Activated naive CD4-positive, alpha-beta T cell treated with anti-CD3 and anti-CD28 coated beads, Interleukin-2, amount 50 U/mL, for 72 hours (primary cell): ENCODE data around the gene DYNC1LI1. TPM values are rescaled to one million over a fixed set of nuclear protein-coding genes. Genes with fewer than 3 reads are reported as not detected.

Experiments used
- ATAC-seq, 2 donors: fragments of 150-1000 bp; cut with Tn5 transposase; 2 replicates each; pipeline ENCODE4 v1.10.0; 2021; ENCODE audit warnings: mild to moderate bottlenecking in 2 of 2, moderate library complexity in 2 of 2
- DNase-seq, 2 donors: peaks; one replicate each; pipeline ENCODE4 v3.0.0; 2021 to 2022; ENCODE audit warnings: low spot score in 2 of 2
- H3K27ac Mint-ChIP-seq, 2 donors: one replicate each; pipeline ENCODE4 v1.8.0; 2022; ENCODE audit warnings: mild to moderate bottlenecking in 2 of 2, mixed read lengths in 2 of 2
- H3K36me3 Mint-ChIP-seq, 2 donors: one replicate each; pipeline ENCODE4 v1.8.0; 2022; ENCODE audit warnings: mixed read lengths in 2 of 2
- H3K9me3 Mint-ChIP-seq, 2 donors: one replicate each; pipeline ENCODE4 v1.8.0; 2022; ENCODE audit warnings: mixed read lengths in 2 of 2
- total RNA-seq, 2 donors: library from RNA; stranded (reverse); gene quantifications; one replicate each; pipeline ENCODE4 v1.2.3, GENCODE V29; 2022

The DYNC1LI1 gene
- total RNA-seq, 2 donors from 2014 or later: 27.8 to 36.3 TPM

DNA sequence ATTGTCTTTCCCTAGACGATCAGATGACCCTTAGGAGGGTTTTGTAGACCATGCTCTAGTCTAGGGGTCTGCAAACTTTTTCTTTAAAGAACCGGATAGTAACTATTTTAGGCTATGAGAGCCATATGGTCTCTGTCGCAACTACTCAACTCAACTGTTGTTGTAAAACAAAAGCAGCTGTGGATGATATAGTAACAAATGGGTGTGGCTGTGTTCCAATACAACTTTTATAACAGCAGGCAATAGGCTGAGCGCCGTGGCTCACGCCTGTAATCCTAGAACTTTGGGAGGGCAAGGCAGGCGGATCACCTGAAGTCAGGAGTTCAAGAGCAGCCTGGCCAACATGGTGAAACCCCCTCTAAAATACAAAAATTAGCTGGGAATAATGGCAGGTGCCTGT lies 61.9 kb downstream of the DYNC1LI1 start:
- ATAC-seq (no peak), DNase-seq (no peak)
- Mint-ChIP-seq H3K27ac (no peak overlapping the region), H3K36me3 (no peaks in the 10 kb centered on the region), H3K9me3 (no peaks in the 10 kb centered on the region)

DNA sequence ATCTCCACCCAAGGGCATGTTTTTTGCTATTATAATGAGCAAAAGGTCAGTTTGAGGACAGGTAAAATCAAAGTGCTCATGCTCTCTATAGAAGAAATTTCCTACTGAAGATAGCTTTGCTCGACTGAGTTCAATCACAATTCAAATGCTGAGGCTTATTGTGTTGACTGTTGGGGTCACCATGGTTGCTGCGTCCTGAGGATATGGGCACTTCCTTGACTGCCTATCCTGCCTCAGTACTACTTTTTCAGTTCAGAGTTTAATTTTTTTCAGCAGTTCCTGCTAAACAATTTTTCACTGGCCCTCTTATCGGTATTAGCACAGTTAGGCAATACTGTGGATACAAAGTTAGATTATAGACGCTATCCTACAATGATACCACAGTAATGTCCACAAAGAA lies 64.2 kb downstream of the DYNC1LI1 start:
- H3K36me3 Mint-ChIP-seq: peaks cover 0 to 14% of the 10 kb centered on the region in 2 donors
- no peaks in the 10 kb centered on the region for H3K9me3 Mint-ChIP-seq
- ATAC-seq (no peak), DNase-seq (no peak)
- H3K27ac Mint-ChIP-seq: no peak overlapping the region

DNA sequence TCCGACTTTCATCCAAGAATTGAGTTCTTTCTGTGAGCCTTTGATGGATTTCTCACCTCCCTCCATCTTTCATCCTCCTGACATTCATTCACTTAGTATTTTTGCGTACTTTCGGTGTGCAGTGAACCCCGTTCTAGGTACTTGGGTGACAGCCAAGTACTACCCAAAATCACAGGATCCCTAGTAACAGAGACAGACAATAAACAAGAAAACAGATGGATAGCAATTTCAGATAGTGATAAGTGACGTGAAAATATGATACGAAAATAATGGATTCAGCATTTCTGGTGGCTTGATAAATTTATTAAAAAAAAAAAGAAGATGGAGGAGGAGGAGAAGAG lies 67.7 kb downstream of the DYNC1LI1 start:
- Mint-ChIP-seq H3K27ac (peak overlapping the region; percentile 75 to 90), H3K9me3 (no peaks in the 10 kb centered on the region), H3K36me3 (peaks cover 0 to 16% of the 10 kb centered on the region in 2 donors)
- no peak for DNase-seq
- peak; percentile 15 to 23 for ATAC-seq

DNA sequence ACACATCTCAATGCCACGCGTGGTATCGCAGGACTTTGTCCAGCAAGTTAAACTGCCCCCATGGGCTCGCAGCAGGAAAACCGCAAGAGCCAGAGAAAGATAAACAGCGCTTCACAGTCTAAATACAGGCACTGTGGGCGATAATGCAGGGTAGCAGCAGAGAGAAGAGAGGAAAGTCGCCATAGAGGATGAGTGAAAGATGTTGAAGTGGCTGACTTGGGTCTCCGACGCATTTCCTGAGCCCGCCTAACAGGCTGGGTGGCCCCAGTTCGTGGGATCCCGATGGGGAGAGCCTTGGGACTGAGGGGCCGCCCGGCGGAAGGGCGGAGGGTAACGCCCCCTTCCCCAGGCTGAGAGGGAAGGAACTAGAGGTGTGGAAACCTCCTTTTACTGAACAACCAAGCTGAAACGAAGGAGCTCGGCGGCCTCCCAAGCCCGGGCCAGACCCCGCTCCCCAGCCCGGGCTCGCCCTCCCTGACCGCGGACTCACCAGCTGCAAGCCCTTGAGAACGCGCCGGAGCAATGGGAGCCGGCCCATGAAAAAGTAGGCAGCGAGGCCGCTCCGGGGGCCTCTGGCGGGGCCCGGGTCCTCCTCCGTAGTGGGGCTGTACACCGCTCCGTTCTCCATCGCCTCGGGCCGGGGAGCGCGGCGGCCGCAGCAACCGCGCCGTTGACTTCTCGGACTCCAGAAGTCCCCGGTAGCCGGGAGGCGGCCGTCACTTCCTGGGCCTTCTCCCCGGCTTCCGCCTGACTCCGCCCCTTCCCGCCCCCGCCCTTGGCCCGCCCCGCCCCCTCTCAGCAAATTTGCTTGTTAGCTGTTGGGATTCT lies 68.3 kb downstream of the DYNC1LI1 start, which contains the start of gene CMTM6:
CMTM6 (minus strand) TSS at position 735 of the 828 bp plus-strand sequence; CDS start at position 628, 107 bp downstream.
- peak; percentile 90 to 92 for ATAC-seq
- peak; percentile 67 to 82 for DNase-seq
- Mint-ChIP-seq H3K36me3 (peaks cover 0 to 16% of the 10 kb centered on the region in 2 donors), H3K27ac (peak within 1 kb of the TSS; percentile 90 to 92), H3K9me3 (no peaks in the 10 kb centered on the region)

DNA sequence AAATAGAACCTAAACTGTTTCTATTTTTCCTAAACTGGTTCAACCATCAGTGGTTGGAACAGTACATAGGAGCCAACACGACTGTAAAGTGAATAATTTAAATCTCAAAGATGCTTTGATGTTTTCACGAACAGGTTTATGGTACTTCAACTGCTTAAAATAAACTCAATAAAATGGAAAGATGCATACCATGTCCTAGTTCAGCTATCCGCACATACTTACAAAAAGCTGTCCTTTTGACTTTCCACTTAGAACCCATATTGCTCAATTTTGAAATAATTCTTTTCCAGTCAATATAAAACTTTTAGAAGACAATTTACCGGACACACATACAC lies 68.9 kb downstream of the DYNC1LI1 start:
- H3K36me3 Mint-ChIP-seq: peaks cover 3 to 16% of the 10 kb centered on the region in 2 donors
- peaks cover 0 to 2% of the 10 kb centered on the region in 2 donors for H3K9me3 Mint-ChIP-seq
- DNase-seq: no peak
- no peak for ATAC-seq
- H3K27ac Mint-ChIP-seq: peak overlapping the region; percentile 90 to 92

DNA sequence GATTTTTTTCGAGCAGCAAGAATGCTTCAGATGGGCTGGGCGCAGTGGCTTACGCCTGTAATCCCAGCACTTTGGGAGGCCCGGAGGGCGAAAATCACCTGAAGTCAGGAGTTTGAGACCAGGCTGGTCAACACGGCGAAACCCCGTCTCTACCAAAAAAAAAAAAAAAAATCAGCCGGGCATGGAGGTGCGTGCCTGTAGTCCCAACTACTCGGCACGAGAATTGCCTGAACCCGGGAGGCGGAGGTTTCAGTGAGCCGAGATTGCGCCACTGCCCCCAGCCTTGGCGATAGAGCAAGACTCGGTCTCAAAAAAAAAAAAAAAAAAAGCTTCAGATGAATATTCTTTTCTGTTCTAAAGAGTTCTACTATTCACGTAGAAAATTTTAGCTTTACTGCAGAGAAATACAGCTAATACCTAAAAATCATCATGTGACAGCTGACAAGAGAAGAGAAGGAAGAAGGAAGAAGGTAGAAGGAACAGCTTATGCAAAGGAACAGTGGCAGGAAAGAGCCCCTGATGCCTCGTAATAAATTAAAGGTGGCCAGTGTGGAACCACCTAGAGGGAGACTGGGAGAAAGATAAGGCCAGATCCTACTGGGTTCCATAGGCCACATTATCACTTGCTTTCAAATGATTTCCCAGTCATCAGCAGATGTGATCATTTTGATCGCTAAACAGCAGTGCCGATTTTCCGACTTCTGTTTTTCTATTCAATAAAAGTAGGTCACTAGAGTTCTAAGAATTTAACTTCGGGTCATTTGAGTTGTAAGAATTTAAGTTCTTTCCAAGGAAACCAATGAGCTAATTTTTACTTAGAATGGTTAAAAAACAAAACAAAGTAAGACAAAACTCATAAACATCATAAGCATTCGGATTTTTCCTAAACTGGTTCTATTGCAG lies 69.5 kb downstream of the DYNC1LI1 start:
- no peak for ATAC-seq
- DNase-seq: no peak

DNA sequence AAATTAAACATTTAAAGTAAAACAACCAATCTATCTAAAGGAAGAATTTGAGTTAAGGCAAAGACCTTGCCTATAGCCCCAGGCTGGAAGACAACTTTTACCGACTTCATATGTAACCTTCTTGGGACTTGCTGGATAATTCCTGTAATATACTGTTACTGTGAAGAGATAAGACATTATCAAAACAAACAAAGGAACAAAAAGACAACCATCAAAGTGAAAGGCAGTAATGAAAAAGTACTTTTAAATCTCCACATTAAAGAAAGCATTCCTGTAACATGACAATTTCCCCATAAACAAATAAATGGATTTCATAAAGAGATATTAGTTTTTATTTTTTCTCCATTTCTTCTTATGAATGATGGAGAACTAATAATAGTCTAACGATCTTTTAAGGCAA lies 70.4 kb downstream of the DYNC1LI1 start:
- DNase-seq: no peak
- Mint-ChIP-seq H3K9me3 (peaks cover 0 to 6% of the 10 kb centered on the region in 2 donors), H3K27ac (no peak overlapping the region), H3K36me3 (peaks cover 8 to 16% of the 10 kb centered on the region in 2 donors)
- ATAC-seq: no peak

More for the DNA sequence above, 69.5 kb downstream of the DYNC1LI1 start:
- H3K27ac Mint-ChIP-seq: peak overlapping the region in 1 of 2 donors; percentile 90
- H3K36me3 Mint-ChIP-seq: peaks cover 8 to 16% of the 10 kb centered on the region in 2 donors
- peaks cover 0 to 6% of the 10 kb centered on the region in 2 donors for H3K9me3 Mint-ChIP-seq

DNA sequence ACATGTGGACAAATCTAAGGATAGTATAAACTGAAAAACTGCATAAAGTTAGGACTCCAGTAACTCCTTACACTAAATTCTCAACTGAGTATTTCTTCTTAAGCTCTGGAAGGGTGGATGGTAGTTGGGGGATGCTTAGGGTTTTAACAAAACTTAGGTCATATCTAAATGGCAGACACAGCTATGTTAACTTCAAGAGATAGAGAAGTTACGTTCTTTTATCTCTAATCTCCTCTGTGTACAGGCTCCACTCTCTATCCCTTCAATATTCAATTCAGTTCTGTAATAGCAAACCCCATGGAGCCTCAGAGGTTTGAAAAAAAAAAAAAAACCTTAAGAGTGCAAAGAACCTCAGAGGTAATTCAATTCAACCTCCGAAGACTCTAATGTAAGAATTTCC lies 71.1 kb downstream of the DYNC1LI1 start:
- Mint-ChIP-seq H3K27ac (no peak overlapping the region), H3K36me3 (peaks cover 8 to 16% of the 10 kb centered on the region in 2 donors), H3K9me3 (peaks cover 0 to 6% of the 10 kb centered on the region in 2 donors)
- DNase-seq (no peak), ATAC-seq (no peak)

DNA sequence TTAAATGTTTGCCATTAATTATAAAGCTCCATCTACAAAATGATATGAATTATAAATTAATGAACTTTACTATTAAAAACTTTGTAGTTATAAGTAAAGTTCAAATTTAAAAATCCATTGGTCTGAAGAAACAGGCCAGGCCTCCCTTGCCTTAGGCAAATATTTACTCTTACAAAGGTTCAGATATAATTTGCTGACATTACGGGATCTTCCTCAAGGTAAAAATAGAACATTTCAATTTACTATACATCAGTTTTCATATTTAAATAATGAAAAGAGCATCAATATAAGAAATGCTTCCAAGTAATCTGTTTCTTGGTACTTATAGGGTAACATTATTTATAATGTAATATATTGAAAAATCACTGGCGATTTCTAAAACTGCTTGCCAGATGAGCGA lies 71.7 kb downstream of the DYNC1LI1 start:
- DNase-seq: no peak
- peaks cover 8 to 16% of the 10 kb centered on the region in 2 donors for H3K36me3 Mint-ChIP-seq
- no peak for ATAC-seq
- H3K9me3 Mint-ChIP-seq: peaks cover 0 to 6% of the 10 kb centered on the region in 2 donors
- H3K27ac Mint-ChIP-seq: no peak overlapping the region

DNA sequence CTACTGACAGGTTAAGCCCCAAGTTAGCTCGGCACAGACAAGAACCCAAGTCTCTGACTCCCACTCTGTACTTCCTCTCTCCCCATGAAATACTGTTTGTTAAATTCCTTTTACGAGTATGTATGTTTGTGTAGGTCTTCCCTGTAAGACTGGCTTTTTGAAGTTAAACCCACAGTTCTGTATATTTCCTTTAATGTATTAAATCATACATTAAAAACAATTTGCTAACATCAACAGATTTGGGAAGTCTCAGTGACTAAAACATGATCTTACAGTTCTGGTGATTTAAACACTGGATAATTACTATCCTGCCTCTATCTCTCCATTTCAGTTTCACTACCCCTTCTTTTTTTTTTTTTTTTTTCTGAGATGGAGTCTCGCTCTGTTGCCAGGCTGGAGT lies 72.4 kb downstream of the DYNC1LI1 start:
- no peak for ATAC-seq
- peaks cover 8 to 16% of the 10 kb centered on the region in 2 donors for H3K36me3 Mint-ChIP-seq
- peaks cover 0 to 6% of the 10 kb centered on the region in 2 donors for H3K9me3 Mint-ChIP-seq
- DNase-seq: no peak
- H3K27ac Mint-ChIP-seq: no peak overlapping the region

DNA sequence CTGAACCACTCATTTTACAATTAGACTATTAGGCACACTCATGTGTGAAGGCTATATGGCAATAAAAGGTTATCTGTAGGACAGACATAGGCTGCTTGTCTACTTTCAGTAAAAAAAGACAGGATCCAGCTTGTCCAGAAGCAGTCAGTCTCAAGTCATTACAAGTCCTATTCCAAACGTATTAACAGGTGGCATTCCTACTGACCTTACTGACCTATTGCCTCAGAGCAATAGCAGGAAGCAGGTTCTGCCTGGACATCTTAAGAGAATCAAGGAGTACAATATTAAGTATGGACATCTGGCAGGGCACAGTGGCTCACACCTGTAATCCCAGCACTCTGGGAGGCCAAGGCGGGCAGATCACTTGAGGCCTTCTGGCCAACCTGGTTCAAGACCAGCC lies 75.0 kb downstream of the DYNC1LI1 start:
- Mint-ChIP-seq H3K9me3 (peaks cover 0 to 6% of the 10 kb centered on the region in 2 donors), H3K36me3 (peaks cover 0 to 8% of the 10 kb centered on the region in 2 donors)
- ATAC-seq: no peak

DNA sequence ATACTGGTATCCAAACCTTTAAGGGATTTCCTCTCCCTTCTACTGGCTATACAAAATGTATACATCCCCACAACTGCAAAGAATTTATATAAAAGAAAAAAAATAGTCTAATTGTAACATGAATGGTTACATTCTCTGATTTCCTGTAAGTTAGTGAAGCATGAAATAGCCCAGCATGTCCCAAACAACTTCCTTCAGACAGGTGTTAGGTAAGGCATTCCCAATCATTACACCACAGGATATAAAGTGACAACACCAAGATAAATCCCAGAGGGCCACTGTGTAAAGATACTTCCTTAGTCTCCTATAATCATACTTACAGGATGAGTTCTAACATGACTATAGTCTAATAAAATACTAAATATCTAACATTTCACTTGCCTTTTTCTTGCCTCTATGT lies 75.6 kb downstream of the DYNC1LI1 start:
- Mint-ChIP-seq H3K9me3 (peaks cover 0 to 6% of the 10 kb centered on the region in 2 donors), H3K27ac (no peak overlapping the region), H3K36me3 (peaks cover 0 to 8% of the 10 kb centered on the region in 2 donors)
- no peak for DNase-seq
- ATAC-seq: no peak

More for the DNA sequence above, 75.0 kb downstream of the DYNC1LI1 start:
- no peak for DNase-seq
- no peak overlapping the region for H3K27ac Mint-ChIP-seq

DNA sequence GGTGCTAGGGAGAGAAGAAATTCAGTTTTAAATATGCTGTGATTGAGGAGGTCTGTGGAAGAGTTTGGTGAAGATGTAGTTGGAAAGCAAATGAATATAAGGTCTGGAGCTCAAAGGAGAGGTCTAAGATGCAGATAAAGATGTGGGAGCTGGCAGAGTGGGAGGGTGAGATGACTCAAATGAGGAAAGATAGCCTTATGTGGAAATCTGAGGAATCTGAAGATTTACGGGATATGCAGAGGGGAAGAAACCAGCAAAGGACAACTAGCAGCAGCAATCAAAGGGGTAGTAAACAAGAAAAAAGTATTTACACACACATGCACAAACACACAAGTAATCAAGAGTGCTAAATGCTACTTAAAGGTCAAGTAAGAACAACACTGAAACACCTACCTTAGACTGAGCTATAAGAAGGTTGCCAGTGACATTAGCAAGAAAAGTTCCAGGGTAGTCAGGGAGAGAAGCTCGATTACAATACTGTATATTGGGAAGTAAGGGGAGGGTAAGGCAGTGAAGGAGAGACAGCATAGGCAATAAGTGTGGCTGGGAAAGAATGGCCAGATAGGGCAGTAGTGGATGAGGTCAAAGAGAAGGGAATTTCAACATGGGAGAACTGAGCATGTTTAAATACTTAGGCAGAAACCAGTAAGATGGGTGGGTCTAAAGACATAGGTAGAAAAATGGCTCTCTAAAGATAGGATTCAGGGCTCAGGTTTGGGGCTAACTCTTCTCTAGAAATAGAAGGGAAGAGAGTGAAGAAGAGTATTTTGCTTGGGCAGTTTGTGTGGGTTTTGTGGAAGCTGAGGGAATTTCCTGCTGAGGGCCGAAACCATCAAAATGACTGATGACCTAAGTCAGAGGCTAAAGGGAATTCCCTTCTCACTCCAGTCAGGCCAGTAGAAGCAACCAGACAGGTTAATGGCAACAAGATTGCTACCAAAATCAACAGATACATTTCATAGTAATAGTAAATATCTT lies 76.9 kb downstream of the DYNC1LI1 start:
- DNase-seq (no peak), ATAC-seq (peak in 1 of 2 donors; percentile 88)

DNA sequence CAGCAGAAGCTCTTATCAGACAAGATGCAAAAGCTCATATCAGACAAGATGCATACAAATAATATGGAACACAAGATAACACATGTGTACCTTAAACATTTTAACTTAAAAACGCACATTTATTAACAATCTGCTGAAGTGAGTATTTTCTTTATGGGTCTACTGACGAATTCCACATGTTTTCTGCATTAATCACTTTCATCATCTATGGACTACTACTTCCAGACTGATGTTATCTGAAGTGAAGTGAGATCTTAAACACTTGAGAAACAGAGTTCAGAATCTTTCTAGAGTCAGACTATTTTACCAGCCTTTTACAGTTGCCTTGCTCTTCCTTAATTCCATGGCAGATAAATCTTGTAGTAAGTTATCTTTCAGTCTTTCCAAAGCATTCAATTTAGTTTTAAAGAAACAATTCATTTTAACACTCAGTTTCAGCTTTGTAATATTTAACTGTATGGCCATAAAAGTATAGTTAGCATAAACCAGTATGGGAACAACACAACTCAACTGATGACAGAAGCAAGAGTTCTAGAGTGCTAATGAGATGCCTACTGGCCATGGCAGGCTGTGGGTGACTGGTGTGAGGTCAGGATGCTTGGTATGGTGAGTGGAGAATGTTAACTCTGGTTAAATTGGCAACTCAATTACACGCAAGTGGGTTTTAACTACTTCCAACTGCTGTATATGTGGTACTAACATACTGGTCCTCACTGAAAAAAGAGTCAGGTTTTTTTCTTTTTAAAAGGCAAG lies 77.8 kb downstream of the DYNC1LI1 start:
- DNase-seq: no peak
- H3K27ac Mint-ChIP-seq: no peak overlapping the region
- peaks cover 0 to 15% of the 10 kb centered on the region in 2 donors for H3K36me3 Mint-ChIP-seq
- peak in 1 of 2 donors; percentile 32 for ATAC-seq
- peaks cover 0 to 6% of the 10 kb centered on the region in 2 donors for H3K9me3 Mint-ChIP-seq

More for the DNA sequence above, 76.9 kb downstream of the DYNC1LI1 start:
- Mint-ChIP-seq H3K27ac (no peak overlapping the region), H3K36me3 (peaks cover 0 to 8% of the 10 kb centered on the region in 2 donors), H3K9me3 (peaks cover 0 to 6% of the 10 kb centered on the region in 2 donors)

DNA sequence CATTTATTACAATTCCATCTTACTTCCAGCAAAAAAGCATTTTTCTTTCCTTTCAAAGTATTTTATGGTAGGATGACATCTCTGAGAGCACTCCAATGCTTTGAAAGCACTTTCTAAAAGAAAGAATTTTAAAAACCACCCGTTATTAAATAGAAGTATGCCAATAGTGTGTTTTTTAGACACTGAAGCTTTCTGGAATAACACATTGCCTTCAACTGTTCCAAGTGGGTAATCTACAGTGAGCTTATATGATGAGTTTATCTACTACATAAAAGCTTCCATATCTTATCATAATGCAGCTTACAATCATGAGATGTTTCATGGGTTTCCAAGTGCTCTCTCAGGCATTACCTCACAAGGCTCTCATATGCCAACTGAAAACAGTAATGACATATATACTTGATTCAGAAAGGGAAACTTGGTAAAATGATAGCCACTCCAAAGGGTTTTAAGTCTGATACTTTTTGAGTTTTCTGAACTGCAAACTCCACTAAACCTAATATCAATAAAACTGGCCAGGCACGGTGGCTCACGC lies 82.1 kb downstream of the DYNC1LI1 start:
- H3K36me3 Mint-ChIP-seq: peaks cover 6 to 19% of the 10 kb centered on the region in 2 donors
- peak overlapping the region in 1 of 2 donors; percentile 3 for H3K27ac Mint-ChIP-seq
- no peak for DNase-seq
- no peaks in the 10 kb centered on the region for H3K9me3 Mint-ChIP-seq
- ATAC-seq: no peak
